GM21367 (cell line): ENCODE results near the gene CENPB.
A peak's percentile ranks its signal among the peaks of the same experiment; 100 is the strongest.
"Not testable (repeated sequence)": the region's sequence is repeated elsewhere in the genome, so short reads cannot be mapped to it uniquely, and the experiment has no call there.

Source experiments
- ATAC-seq: cut with Tn5 transposase; IDR thresholded peaks from one replicate; pipeline ENCODE4 v1.9.1; 2021; ENCODE audit not compliant: unreplicated experiment

CENPB gene, protein sequence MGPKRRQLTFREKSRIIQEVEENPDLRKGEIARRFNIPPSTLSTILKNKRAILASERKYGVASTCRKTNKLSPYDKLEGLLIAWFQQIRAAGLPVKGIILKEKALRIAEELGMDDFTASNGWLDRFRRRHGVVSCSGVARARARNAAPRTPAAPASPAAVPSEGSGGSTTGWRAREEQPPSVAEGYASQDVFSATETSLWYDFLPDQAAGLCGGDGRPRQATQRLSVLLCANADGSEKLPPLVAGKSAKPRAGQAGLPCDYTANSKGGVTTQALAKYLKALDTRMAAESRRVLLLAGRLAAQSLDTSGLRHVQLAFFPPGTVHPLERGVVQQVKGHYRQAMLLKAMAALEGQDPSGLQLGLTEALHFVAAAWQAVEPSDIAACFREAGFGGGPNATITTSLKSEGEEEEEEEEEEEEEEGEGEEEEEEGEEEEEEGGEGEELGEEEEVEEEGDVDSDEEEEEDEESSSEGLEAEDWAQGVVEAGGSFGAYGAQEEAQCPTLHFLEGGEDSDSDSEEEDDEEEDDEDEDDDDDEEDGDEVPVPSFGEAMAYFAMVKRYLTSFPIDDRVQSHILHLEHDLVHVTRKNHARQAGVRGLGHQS

DNA sequence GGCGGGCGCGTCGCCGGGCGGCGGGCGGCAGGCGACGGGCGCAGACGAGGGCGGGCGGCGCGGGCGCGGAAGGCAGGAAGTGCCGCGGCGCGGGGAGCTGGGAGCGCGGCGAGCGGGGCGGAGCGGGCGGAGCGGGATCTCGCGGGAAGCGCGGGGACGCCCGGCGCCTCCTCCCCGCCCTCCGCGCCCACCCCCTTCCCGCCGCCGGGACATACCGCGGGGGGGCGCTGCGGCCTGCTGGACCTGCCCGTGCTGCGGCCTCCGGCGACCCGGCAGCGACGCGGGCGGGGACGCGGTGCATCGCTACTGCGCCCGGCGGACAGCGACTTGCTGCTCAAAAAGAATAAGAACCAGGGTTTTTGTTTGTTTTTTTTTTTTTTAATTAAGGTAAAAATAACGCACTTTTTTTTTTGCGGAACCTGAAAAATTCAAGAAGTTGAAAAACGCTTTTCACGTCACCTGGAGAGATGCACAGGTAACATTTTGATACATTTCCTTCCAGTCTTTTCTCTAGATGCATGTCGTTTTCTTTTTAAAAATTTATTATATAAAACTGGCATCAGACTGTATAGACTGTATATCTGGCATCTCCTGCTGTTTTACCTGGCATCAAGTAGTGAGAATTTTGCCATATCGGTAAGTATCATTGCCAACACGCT, at the start of gene CENPB:
Gene CENPB (minus strand): TSS at position 76 of the 659 bp plus-strand sequence. CDS start 257 bp downstream, outside the sequence.
- ATAC-seq: peak; percentile 66

DNA sequence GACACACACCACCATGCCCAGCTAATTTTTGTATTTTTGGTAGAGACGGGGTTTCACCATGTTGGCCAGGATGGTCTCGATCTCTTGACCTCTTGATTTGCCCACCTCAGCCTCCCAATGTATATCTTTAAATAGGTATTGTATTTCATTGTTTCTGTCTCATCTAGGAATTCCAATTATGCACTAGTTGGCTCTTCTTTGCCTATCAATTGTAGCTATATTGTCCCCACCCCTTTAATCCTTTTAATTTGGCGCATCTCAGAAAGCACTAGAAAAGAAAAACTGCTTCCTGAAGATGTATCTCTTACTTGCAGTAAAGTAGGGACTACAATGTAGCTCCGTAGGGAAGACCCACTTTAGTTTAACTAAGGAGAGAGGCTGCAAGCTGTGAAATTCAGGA, 49.6 kb upstream of the CENPB start:
- no peak for ATAC-seq

DNA sequence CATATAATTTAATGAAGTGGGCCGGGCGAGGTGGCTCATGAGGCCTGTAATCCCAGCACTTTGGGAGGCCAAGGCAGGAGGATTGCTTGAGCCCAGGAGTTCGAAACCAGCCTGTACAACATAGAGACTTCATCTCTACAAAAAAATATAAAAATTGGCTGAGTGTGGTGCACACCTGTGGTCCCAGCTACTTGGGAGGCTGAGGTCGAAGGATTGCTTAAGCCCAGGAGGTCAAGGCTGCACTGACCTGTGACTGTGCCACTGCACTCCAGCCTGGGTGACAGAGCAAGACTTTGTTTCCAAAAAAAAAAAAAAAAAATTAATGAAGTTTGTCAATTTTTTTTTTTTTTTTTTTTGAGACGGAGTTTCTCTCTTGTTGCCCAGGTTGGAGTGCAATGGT, 43.4 kb upstream of the CENPB start:
- ATAC-seq: not testable (repeated sequence)

DNA sequence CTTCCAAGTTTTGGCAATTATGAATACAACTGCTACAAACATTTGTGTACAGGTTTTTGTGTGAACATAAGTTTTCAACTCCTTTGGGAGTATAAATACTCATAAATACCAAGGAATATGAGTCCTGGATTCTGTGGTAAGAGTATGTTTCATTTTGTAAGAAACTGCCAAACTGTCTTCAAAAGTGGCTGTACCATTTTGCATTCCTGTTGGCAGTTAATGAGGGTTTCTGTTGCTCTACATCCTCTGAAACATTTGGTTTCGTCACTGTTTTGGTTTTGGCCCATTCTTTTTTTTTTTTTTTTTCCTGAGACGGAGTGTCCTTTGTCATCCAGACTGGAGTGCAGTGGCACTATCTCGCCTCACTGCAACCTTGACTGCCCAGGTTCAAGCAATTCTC, 42.3 kb upstream of the CENPB start:
- ATAC-seq: no peak

DNA sequence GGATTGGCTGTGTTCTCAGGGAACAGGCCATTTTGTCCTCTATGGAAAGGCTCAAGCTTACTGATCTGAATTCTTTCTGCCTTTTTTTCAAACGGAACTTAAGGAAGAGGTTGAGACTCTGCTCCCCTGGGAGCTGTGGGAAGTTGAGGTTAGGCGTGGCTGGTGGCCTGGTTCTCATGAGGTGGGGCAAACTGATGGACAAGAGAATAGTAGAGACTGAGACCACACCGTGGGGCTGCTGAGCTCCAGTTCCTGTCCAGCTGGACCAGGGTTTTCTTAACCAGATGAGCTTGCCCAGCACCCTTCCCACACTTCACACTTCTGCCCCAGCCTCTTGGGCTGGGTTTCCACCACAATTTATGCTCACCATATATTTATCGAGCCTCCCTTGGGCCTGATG, 39.9 kb upstream of the CENPB start:
- no peak for ATAC-seq

DNA sequence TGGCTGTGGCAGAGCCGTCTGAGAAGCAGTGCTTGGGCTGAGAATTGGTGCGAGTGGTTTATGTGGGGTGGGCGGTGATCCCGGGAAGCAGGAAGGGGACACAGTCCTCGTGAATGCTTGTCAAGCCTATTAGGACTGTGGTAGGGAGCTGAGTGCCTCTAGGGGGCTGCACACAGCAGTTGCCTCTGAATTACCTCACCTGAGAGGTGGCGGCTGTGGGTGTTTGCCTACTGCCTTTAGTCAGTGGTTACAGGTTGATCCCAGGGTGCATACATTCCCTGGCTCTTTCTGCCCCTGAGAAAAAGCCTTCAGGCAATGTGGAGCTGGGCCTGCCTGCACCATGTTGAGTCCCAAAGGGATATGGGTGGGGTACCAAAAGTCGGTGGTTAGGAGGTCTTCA, 39.0 kb upstream of the CENPB start:
- no peak for ATAC-seq

DNA sequence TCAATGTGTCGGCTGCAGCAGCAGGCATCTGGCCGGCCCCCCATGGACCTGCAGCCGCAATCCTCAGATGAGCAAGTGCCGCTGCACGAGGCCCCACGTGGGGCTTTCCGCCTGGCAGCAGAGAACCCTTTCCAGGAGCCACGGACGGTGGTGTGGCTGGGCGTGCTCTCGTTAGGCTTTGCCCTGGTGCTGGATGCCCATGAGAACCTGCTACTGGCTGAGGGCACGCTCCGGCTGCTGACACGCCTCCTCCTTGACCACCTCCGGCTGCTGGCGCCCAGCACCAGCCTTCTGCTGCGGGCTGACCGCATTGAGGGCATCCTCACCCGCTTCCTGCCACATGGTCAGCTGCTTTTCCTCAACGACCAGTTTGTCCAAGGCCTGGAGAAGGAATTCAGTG, 37.3 kb upstream of the CENPB start:
- ATAC-seq: no peak

DNA sequence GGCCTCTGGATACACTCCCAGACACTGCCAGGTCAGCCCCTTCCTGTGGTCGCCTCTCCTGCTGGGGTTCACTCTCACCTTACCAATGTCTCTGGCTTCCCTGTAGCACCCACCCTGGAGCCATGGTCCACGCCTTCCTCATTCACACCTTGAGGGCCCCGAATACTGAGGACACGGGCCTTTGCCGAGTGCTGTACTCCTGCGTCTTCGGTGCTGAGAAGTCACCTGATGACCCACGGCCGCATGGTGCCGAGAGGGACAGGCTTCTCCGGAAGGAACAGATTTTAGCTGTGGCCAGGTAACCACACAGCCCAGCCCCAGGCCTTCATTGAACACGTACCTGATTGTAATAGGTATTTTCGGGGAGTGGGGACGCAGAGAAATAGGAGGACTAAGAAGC, 35.5 kb upstream of the CENPB start:
- no peak for ATAC-seq

DNA sequence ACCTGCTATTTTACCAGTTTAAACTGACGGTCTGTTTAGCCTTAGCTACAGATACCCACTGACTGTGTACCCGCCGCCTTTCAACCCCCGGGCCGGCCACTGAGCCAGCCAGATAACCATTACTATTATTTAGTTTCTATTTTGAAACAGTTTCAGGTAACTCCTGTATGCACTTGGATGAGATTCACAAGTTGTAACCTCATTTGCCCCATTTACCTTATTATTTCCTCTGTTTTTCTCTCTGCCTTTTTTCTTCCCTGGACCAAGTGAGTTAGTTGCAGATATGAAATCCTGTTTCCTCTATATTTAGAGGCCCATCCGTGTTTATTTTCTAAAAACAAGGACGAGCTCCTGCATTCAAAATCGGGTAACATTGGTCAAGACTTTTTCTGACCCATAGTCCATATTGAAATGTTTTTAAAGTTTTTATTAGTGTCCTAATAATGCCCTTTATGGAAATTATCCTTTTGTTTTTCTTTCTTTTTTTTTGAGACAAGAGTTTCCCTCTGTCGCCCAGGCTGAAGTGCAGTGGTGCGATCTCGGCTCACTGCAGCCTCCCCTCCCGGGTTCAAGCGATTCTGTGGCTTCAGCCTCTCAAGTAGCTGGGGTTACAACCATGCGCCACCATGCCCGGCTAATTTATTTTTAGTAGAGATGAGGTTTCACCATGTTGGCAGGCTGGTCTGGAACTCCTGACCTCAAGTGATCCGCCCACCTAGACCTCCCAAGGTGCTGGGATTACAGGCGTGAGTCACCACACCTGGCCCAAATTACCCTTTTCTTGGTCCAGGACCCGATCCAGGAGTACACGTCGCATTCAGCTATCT, 34.6 kb upstream of the CENPB start:
- no peak for ATAC-seq

DNA sequence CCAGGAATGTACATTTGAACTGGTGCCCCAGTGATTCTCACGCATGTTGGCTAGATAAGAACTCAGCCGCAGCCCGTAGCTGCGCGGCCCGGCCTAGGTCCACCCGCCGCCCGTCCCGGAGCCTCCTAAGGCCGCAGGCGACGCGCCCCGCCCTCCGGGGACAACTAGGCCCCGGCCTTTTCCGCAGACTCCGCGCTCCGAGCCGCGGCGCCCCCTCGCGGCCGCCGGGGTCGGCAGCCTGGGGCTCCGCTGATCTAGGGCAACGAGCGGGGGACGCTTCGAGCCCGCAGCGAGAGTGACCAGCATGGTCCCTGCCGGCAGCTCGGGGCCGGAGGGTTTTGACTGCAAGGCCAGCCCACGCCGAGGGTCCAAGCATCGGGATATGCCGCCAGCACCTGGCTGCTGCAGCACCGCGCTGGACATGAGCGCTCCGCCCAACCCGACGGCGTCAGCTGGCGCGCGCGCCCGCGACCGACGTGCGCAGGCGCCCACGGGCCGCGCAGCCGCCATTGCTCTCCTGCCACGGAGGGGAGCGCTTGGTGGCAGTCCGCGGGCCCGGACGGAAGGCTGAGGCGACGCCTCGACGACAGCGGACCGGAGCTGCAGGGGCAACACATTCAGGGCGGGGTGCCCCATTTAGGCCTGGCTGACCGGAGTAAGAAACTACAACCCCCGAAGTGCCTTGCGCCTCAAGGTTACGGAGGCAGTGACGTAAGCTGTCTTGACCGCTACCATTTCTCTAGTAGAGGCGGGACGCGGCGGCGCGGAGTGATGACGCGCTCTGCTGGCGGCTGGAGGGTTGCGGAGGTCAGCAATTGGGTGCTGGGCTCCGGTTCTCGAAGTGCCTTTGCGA, 33.7 kb upstream of the CENPB start, which contains the start of gene AP5S1:
Gene AP5S1 (plus strand): TSS at position 500 of the 853 bp plus-strand sequence. CDS start 1,571 bp downstream, outside the sequence.
- peak; percentile 65 for ATAC-seq

DNA sequence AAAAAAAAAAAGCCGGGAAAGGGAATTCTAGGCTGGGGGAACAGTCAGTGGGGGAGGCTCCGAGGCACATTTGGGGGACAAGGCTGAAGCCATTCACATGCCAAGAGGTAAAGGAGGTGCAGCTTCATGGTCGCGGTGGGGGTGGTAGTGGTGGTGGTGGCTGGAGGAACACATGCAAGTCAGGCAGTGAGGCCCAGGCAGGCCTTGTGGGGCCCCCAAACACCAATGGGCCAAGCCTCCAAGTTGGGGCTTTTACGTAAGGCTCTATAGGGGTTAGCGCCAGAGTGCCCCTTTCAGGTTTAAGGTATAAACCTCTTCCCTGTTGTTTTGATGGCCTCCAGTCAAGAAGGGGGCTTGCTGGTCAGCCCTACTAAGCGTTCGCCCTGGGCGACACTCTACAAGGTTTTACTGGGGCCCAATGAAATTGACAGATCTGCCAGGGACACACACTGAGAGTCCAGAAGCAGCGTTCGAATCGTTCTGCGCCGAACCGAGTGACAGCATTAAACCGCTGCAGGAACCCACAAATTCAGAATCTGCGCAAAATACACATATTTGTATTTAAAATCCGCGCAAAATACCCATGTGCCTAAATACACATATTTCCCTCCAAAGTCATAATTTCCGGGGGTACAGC, 33.0 kb upstream of the CENPB start:
- no peak for ATAC-seq

DNA sequence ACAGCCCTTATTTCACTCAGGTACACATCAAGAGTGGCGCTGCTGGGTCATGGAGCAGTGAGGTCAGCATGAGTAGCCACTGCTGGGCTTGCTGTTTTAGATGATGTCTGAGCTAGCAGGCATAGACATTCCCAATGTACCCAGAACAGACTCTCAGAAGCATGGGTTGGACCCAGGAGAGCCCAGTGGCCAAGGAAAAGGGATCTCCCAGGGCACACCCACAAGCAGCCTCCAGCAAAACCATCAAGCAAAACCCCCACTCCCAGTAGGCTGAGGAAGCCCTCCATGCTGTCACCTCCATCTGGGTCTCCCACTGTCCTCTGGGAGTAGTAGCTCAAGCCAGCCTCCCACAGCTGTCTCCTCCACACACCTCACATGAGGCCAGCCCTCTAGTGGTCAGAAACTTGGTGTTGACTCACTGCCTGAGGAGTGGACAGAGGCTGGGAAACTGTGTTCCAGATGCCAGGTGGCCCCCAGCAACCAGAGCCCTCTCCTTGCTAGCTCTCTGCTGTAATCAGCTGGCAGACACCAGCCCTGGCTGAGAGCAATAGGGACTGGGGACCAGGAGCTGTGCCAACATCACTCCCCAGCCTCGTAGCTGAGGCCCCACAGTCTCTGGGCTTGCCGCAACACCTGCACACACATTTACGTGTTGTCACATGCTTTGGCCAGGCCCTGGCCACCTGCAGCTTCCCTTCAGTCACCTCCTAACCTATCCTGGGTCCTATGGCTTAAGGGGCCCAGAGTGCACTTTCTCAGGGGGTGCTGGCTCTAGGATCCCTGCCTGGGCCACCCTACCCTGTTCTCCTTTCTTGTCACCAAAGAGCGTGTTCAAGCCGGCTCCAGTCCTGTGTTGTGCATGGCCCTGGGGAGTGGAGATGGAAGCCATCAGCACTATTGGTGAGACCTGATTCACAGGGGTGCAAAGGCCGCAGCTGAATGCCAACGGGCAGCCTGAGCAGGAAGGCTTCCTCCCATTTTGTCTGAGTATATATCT, 31.9 kb upstream of the CENPB start:
- ATAC-seq: no peak

DNA sequence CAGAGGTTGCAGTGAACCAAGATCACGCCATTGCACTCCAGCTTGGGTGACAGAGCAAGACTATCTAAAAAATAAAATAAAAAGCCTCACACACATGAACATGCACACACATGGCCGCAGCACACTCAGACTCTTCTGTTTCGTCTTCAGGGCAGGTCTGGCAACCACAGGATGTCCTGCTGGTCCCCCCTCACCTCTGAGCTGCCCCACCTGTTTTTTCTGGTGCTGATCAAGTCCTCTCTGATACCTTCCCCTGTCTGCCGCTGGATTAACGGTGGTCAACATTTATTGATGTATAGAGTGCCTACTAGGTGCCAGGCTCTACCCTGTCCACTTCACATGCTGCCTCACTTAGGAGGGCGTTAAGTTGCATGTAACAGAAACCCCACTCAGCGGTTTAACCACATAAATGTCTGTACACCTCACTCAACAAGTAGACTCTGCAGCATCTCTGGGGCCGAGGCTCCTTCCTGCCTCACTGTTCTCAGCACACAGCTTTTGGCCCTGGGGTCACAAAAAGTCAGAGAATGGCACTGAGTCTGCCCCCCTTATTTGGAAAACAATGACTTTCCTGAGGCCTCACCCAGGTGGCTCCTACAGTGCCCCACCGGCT, 29.3 kb upstream of the CENPB start:
- ATAC-seq: no peak

DNA sequence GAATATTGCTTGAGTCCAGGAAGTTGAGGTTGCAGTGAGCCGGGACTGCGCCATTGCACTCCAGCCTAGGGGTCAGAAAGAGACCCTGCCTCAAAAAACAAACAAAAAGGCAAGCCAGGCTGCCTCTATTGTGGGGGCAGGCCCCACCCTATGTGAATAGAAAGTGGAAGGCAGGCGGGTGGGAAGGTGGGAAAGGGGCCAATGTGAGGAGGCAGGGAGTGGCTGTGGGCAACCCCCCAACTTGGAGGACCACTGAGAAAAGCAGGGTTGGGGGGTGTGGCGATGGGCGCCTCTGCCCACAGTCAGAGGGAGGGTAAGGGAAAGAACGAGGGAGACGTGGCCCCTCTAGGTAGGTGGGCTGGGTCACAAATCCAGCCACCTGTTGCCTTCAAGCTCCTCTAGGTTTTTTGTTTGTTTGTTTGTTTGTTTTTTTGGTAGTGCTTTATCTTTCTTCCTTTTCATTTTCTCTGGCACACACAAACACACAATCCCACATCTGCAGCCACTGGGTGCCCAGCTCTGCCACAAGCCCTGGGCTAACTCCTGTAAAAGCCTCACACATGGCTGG, 28.5 kb upstream of the CENPB start:
- ATAC-seq: no peak

DNA sequence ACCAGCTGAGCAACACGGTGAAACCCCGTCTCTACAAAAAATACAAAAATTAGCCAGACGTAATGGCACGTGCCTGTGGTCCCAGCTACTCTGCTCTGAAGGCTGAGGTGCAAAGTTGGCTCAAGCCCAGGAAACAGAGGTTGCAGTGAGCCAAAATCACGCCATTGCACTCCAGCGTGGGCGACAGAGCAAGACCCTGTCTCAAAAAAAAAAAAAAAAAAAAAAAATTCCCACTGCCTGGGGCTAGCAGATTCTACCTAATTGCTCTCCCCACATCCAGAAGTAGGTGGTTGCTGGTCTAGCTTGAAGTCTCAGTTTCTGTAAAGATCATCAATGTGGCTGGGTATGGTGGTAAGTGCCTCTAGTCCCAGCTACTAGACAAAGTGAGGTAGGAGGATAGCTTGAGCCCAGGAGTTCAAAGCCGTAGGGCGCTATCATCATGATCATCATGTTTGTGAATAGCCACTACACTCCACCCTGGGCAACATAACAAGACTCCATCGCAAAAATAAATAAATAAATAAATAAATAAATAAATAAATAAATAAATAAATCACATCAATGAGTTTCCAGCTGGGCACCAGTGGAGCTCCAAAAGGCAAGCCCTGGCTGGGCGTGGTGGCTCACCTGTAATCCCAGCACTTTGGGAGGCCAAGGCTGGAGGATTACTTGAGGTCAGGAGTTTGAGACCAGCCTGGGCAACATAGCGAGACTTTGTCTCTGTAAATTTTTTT, 27.5 kb upstream of the CENPB start:
- ATAC-seq: no peak

DNA sequence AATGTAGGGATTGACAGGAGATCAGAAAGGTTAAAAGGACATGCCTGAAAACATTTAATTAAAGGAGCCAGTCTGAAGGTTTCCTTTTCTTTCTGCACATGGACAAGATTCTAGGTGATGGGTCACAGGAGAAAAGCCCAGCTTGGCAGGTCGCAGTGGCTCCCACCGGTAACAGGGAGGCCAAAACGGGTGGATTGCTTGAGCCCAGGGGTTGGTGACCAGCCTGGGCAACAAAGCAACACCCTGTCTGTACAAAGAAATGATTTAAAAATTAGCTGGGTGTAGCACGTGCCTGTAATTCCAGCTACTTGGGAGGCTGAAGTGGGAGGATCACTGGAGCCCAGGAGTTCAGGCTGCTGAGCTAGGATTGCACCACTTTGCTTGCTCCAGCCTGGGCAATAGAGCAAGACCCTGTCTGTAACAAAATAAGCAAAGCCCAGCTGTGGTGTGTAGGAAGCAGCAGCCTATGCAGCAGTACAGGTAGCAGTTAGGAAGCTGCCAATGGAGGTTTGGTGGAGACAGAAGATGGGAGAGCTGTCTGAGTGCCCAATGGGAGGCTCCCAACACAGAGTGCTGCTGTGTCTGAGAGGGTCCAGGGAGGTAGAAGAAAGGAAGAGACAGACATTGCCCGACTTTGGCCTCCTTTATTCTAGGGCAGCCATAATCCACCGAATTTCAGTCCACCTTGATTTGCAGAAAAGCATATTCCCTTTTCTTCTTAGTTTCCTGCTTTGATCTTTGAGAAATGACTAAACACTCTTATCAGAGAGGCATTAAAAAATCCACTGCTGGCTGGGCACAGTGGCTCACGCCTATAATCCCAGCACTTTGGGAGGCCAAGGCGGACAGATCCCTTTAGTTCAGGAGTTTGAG, 26.7 kb upstream of the CENPB start:
- ATAC-seq: no peak
